ENCODE results near the gene PLEKHG3. TPM values are rescaled to one million over a fixed set of nuclear protein-coding genes. Genes with fewer than 3 reads are reported as not detected.
"Not testable (repeated sequence)": the region's sequence is repeated elsewhere in the genome, so short reads cannot be mapped to it uniquely, and the experiment has no call there.

The PLEKHG3 gene
- total RNA-seq, 1 donor from 2014 or later: 15.7 TPM

GRCh38 chr14:64688031-64688430 is 16.2 kb upstream of the PLEKHG3 start:
- no peak for DNase-seq (ENCODE audit: low read depth in 2 of 2)

DNA sequence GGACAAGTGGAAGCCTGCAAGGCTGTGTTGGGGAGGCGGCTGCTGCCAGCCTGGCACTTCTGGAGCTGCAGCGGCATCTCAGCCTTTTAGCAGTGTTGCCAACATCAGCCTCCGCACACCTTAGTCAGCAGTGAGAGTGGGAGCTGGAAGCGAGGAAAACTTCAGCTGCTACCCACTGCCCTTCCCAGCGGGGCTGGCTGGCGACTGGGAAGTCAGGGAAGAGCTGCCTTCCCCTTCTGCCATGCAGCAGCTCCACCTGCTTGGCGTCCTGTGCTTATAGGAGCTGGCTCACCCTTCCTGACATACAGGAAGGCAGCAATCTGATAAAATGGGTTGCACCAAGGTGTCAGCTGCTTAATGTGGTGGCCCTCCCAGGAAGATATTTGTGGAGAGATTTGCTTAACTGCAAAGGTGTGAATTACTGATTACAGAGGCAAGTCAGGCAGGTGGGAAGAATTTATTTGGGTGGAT is 15.4 kb upstream of the PLEKHG3 start:
- DNase-seq (ENCODE audit: low read depth in 2 of 2): no peak

DNA sequence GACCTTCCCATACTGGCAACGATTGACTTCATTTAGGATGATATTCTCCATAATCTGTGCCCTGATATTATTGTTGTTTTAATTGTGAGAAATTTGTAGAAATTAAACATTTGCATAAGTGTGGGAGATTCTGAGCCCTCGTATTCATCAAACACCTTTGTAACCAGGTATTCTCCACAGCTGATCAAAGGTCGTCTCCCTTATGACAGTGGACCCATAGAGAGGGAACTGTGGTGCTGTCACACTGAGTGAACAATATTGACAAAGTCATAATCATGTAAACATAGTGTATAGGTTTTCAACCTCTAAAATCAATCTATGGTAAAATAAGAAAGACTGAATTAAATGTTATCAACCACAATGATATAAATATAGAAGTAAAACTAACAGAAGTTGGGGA is 14.9 kb upstream of the PLEKHG3 start:
- DNase-seq (ENCODE audit: low read depth in 2 of 2): no peak

DNA sequence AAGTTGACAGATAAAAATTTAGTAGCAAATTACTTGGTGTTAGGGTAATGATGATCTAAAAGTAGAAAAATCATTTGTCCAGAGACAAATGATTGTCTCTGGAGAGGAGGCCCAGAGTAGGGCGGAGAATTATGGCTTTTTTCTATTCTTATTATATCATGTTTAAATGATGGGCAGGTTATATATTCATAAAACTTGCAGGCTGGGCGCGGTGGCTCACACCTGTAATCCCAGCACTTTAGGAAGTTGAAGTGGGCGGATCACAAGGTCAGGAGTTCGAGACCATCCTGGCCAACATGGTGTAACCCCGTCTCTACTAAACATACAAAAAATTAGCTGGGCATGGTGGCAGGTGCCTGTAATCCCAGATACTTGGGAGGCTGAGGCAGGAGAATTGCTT is 13.6 kb upstream of the PLEKHG3 start:
- DNase-seq (ENCODE audit: low read depth in 2 of 2): not testable (repeated sequence)

GRCh38 chr14:64691376-64691775 is 12.8 kb upstream of the PLEKHG3 start:
- DNase-seq (ENCODE audit: low read depth in 2 of 2): no peak

- no peak for DNase-seq (ENCODE audit: low read depth in 2 of 2)
Measured at GRCh38 chr14:64692189-64692985, 11.8 kb upstream of the PLEKHG3 start.

GRCh38 chr14:64692986-64693809 is 11.0 kb upstream of the PLEKHG3 start:
- DNase-seq (ENCODE audit: low read depth in 2 of 2): peak in 1 of 2 donors; percentile 91

DNA sequence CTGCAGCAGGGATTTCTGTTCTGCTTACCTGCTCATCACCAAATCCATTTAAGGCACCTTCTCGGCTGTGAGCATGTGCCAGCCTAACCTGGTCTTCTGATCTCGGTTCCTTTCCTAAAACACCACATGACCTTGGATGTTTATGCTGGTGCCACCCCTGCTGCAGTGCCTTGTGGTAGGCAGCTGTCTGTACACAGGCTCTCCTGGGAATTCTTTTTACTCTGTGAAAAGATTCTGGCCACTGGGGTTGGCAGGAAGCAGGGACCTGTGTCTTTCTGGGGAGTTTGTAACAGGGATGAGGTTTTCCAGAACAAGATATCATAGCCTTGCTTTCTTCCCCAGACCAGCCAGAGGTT is 10.4 kb upstream of the PLEKHG3 start:
- DNase-seq (ENCODE audit: low read depth in 2 of 2): no peak

DNA sequence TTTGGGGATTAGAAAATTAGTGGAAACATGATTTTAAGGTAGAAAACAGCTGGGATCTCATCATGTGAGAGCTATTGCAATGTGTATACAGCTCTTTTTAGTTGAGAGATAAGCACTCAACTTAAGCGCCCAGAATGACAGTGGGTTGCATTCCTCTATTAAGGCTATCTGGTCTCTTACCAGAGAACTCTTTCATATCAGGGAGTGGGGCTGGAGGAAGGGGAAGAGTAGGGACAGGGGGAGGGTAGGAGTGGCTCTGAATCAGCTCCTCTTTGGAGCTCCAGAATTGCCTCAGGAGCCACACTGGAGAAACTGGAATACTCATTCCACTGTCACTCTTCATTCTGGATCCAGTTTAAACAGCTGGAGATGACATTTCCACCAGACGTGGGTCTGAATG is 9.2 kb upstream of the PLEKHG3 start:
- DNase-seq (ENCODE audit: low read depth in 2 of 2): no peak

- no peak for DNase-seq (ENCODE audit: low read depth in 2 of 2)
Measured at GRCh38 chr14:64696355-64696857, 7.8 kb upstream of the PLEKHG3 start.

DNA sequence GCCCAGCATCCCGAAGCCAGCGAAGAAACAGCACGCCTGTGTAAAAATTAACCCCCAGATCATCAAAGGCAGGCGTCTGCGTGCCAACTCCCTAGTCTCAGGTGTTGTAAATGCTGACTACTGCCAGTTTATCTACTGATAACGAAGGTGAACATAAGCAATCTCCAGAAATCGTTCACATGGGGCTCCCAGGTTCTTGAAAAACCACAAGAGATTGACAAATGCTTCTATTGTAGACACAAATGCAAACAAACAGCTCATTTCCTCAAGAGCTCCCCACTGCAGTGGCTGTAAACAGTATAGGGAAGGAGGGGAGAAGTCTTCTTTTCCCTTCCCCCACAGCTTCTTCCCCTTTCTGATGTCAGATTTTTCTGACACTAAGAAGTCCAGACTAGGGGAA is 5.3 kb upstream of the PLEKHG3 start:
- DNase-seq (ENCODE audit: low read depth in 2 of 2): no peak

DNA sequence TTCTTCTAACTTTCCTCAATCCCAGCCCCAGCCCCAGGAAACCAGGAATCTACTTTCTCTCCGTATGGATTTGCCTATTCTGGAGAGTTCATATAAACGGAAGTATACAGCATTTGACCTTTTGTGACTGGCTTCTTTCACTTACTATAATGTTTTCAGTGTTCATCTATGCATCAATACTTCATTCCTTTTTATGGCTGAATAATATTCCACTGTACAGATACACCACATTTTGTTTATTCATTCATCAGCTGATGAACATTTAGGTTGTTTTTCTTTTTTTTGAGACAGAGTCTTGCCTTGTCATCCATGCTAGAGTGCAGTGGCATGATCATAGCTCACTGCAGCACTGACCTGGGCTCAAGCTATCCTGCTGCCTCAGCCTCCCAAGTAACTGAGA is 3.9 kb upstream of the PLEKHG3 start:
- no peak for DNase-seq (ENCODE audit: low read depth in 2 of 2)

- DNase-seq (ENCODE audit: low read depth in 2 of 2): no peak
Measured at GRCh38 chr14:64700894-64701293, 3.3 kb upstream of the PLEKHG3 start.

DNA sequence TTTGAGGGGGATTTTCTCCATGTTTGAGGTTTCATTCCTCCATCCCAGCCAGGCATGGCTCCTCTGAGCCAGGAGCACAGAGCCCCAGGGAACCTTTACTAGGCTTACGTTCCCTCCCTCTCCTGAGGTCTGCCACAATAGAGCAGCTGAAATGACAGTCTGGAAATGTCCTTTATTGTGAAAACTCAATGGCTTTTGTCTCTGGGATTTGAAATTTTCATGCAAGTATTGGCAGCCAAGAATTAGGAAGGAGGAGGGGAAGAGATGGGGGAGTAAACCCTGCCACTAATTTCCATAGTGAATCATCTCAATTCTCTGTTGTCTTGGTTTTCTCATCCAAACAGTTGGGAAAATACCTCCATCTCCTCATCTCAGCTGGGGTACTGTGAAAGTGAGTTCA is 2.6 kb upstream of the PLEKHG3 start:
- DNase-seq (ENCODE audit: low read depth in 2 of 2): no peak

DNA sequence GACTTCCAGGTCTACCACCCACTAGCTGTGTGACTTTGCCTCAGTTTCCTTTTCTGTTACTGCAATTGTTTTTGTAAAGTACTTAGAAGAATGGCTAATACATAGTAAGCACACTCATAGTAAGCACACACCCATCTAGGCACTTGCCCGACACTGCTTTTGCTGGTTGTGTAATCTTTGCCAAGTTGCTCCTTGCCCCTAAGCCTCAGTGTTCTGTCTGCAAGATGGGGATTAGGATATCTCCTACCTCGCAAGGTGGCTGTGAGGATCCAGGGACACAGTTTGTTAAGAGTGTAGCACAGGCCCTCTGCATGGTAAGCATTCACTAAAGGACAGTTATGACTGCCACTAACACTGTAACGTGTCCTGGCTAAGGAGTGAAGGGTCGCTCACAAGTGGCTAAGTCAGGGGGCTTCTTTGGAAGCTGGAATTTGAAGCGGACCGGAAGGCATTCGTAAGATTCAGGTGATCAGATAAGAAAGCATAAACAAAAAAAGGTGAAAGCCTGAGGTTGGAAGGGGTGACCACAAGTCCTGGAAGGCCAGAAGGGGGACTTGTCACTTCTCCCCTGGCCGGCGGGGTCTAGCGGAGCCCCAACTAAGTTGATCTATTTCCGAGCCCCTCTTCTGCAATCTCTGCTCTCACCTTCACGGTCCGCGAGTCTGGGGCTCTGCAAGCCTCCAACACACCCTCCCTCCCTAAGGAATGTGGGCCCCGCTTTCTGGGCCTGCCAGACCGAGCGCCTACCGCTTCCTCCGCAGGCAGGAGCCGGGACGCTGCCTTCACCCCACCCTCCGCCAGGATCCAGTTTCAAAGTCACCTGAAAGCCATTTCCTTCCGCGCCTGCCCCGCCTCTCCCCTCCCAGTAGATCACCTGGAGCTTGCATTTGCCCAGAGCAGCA is 1.5 kb upstream of the PLEKHG3 start:
- no peak for DNase-seq (ENCODE audit: low read depth in 2 of 2)

GRCh38 chr14:64703395-64704142 is 655 bp upstream of the PLEKHG3 start:
- no peak for DNase-seq (ENCODE audit: low read depth in 2 of 2)

DNA sequence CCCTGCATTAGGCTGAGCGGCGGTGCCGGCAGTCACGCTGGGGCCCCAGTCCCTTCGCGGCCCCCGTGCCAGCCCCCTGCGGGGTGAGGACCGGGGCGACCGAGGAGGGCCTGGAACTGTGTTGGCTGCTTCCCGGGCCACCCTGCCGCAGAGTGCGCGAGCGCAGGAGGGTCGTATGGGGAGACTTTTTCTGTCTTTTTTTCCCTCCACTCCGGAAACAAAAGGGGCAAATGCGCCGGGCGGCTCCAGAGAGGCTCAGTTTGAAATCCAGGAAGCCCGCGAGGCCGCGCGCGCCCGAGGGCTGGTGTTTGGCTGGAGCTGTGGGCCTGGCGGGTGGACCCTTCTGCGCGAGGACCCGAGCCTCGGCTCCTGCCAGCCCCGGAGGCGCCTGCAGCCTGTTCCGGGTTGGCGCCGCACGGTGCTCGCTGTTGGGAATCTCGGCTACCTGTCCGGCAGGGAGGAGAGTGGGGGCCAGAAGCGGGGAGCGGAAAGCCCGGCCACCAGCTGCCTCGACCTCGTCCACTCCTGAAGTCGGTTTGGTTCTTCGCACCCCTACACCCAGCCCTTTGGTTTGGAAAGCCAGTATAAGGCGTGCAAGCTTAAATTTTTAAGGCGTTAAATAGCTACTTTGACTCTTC is 638 bp downstream of the PLEKHG3 start:
- peak in 1 of 2 donors; percentile 28 for DNase-seq (ENCODE audit: low read depth in 2 of 2)

DNA sequence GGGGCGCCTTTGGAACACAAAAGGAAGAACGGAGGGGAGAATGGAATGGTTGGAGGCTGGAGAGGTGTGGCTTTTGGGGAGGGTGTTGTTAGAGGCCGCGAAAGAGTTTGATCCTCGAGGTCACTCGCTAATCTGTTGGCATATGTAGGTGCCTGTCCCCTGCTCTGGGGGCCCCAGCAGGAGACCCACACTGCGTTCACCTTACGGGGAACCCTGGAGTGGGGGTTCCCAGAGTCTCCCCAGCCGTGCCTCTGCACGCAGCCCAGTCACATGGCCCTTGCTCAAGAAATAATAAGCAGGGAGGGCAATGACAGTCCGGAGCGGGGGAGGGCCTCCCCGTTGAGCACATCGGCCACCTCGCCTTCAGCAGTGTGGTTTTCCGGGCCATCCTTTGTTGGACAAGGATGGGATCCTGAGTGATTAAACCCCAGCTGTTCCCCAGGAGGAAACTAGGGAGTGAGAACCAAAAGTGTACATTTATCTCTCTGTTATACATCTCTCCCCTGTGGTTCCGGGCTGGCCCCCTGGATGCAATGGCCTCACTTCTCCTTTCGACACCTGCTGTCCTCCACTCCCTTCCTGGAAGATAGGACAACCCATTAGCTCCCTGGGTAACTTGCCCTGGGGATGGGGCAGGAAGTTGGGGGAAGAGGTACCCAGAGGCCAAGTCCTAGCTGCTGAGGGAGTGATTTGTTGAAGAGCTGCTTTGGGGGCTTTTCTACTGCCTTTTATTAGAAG is 1.3 kb downstream of the PLEKHG3 start:
- no peak for DNase-seq (ENCODE audit: low read depth in 2 of 2)

GRCh38 chr14:64706119-64706592 is 1.9 kb downstream of the PLEKHG3 start:
- no peak for DNase-seq (ENCODE audit: low read depth in 2 of 2)
